AG09309 (cell line): ENCODE measurements around the gene CARD19.
A peak's percentile ranks its signal among the peaks of the same experiment; 100 is the strongest.

Experiments used
- DNase-seq: peaks from one replicate; pipeline ENCODE4 v3.0.0-alpha.2; 2010; ENCODE audit warnings: low read depth
- H3K4me3 ChIP-seq: 2 replicates; pipeline ENCODE4 v1.5.1; 2011; ENCODE audit warnings: mild to moderate bottlenecking, low read depth, low read length, moderate library complexity; ENCODE audit not compliant: control insufficient read depth
- TF ChIP-seq, protein P1 (sequence below): IDR thresholded peaks from 2 replicates; pipeline ENCODE4 v1.5.1; 2011; ENCODE audit warnings: mild to moderate bottlenecking, low read depth, low read length, inconsistent platforms; ENCODE audit not compliant: insufficient read depth, control insufficient read depth; ENCODE audit errors: missing control alignments

Gene CARD19, protein sequence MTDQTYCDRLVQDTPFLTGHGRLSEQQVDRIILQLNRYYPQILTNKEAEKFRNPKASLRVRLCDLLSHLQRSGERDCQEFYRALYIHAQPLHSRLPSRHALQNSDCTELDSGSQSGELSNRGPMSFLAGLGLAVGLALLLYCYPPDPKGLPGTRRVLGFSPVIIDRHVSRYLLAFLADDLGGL

DNA sequence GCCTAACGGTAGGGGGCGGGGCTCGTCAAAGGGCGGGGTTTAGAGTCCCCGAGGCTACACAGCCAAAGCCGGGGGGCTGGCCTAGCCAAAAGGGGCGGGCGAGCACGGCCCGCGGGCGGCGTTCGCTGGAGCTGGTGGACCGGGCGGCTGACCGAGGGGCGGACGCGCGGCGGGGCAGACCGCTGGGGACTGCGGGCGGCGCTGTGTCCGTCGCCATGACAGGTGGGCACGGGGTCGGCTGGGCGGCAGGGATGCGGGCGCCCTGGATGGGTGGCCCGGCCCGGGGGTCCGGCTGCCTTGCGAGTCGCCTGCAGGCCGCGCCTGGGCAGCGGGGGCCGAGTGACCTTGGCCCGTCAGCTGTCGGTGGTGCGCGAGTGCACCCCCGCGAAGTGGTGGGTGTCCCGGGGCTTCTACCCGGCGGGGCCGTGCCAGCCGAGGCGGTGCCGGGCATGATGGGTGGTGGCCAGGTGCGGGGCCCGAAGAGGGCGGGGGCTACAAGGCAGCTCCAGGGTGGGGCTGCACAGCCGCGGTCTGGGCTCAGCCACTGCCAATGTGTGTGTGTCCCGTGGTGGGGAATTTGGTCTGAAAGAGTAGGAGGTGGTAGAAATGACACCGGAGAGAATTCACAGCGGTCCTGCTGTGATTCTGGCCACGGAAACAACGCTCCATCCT, at the start of gene CARD19:
Gene CARD19, plus strand, starts transcription at position 87 of the 672 bp plus-strand sequence. Its CDS starts 129 bp downstream, at position 216.
- no peak for DNase-seq
- H3K4me3 ChIP-seq: peak within 1 kb of the TSS; percentile 79
- TF ChIP-seq, protein P1, sequence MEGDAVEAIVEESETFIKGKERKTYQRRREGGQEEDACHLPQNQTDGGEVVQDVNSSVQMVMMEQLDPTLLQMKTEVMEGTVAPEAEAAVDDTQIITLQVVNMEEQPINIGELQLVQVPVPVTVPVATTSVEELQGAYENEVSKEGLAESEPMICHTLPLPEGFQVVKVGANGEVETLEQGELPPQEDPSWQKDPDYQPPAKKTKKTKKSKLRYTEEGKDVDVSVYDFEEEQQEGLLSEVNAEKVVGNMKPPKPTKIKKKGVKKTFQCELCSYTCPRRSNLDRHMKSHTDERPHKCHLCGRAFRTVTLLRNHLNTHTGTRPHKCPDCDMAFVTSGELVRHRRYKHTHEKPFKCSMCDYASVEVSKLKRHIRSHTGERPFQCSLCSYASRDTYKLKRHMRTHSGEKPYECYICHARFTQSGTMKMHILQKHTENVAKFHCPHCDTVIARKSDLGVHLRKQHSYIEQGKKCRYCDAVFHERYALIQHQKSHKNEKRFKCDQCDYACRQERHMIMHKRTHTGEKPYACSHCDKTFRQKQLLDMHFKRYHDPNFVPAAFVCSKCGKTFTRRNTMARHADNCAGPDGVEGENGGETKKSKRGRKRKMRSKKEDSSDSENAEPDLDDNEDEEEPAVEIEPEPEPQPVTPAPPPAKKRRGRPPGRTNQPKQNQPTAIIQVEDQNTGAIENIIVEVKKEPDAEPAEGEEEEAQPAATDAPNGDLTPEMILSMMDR: no peak

DNA sequence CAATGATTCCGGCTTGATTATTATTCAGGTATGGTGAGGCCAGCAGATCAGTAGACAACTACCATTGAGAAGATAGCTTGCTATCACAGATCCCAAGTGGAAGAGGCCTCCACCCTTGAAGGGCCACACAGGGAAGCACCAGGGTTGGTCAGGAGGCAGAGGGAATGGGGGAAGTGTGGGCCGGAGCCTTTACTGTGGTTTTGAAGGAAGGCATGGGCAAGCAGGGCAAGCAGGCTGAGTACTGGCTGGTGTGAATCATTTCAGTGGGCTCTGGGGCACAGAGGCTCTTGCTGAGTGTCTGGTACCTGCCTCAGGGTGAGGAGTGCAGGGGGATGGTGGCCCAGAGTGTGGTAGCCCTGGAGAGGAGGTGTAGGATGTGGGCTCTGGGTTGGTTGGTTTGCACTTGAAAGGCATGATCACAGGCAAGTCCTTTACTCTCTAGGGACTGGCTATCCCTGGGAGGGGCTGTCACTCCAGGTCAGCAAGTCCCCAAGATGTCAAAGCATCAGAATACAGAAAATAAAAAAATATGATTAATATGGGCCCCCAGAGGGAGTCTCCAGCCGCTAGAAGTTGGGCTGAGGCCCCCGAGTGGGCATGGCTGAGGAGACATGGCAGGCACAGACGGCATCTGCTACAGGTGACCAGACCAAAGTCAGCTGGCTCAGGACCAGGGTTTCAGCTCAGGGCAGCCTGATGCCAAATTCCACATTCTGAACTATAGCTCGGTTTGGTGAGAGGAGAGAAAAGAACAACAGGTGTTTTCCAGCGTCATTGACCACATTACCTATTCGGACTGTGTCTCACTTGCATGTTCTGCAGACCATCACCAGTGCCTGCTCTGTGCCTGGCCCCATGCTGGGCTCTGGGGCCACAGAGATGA, 47.2 kb upstream of the CARD19 start:
- no peak for DNase-seq
- H3K4me3 ChIP-seq: no peak overlapping the region

DNA sequence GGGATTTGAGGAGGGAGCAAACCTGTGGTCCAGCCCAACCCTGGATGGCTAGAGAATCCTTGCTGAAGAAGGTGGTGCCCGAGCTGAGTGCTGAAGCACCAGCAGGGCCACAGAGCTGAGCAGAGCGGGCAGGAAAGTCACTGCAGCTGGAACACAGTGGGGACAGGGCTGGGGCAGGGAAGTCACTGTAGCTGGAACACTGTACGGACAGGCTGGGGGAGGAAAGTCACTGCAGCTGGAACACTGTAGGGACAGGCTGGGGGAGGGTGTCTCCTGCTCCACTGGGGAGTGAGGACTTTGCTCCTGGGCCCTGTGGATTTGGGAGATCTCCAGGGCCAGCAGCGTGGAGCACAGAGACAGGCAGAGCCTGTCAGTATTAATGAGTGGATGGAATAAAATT, 46.5 kb upstream of the CARD19 start:
- H3K4me3 ChIP-seq: no peak overlapping the region
- TF ChIP-seq, protein P1: no peak
- no peak for DNase-seq

More for the DNA sequence above, 47.2 kb upstream of the CARD19 start:
- TF ChIP-seq, protein P1: no peak

DNA sequence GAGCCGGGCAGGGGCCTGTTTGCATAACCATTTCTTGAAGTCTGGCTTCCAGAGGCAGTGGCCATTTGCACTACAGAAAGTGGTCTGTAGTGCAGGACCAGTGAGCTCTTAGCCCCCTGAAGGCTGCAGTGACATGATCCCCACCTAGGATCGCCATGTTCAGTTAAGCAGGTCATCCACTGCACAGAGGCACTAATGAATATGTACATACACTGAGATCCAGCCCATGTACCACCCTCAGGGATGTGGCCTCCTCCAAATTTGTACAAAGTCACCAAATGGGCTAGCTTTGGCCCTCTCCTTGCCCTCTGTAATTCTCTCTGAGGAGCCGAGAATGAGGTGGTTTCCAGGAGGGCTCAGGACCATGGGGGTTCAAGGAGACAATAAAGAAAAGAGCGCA, 45.8 kb upstream of the CARD19 start:
- no peak for DNase-seq
- no peak overlapping the region for H3K4me3 ChIP-seq

DNA sequence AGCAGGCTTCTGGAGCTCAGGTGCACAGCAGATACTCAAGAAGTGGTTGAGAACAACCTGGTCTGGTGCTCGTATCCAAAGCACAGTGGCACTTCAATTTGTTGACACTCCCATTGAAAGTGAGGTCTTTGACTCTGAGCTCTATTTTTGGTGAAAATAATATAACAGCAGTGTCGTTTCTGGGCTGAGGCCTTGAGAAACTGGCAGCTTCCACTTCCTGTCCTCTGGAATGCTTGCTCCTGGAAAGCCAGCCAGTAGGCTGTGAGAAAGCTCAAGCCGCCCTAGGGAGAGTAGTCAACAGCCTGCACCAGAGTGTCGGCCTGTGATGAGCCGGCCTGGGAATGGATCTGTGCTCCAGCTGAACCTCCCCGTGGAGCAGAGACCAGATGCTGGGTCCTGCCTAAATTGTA, 44.3 kb upstream of the CARD19 start:
- DNase-seq: peak; percentile 14
- TF ChIP-seq, protein P1: no peak
- no peak overlapping the region for H3K4me3 ChIP-seq

More for the DNA sequence above, 45.8 kb upstream of the CARD19 start:
- TF ChIP-seq, protein P1: no peak

DNA sequence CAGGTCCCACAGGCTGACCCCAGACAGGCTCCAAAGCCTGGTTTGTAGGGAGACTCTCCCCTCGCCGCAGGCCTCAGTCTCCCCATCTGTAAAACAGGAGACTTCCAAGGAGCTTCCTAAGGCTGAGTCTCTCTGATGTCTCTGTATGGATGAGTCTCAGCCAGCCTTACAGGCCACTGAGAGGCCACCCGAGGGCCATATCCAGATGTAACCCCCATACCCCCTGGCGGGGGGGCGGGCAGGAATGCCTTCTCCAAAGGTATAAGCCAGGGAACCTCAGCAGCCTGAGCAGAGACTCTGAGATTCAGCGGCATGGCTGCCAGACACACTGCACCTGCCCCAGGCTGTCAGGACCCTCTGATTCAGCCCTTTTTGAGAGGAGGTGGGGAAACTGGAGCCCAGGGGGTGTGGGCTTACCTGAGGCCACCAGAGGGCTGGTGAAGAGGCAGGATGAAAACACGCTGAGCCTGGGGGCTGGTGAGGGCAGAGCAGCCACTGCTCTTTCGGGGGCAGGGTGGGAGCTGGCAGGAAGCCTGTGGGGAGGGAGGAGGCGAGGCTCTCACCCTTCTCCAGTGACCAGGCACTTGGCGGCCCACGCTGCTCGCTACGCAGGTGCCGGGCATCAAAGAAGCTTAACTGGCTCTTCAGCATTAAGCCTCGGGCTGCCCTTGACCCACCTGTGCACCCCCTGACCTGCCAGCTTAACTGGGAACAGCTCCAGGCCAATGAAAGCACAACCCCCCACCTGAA, 43.1 kb upstream of the CARD19 start:
- no peak for DNase-seq
- H3K4me3 ChIP-seq: no peak overlapping the region
- TF ChIP-seq, protein P1: no peak
